Measurements from ENCODE around the gene ALK.

DNA sequence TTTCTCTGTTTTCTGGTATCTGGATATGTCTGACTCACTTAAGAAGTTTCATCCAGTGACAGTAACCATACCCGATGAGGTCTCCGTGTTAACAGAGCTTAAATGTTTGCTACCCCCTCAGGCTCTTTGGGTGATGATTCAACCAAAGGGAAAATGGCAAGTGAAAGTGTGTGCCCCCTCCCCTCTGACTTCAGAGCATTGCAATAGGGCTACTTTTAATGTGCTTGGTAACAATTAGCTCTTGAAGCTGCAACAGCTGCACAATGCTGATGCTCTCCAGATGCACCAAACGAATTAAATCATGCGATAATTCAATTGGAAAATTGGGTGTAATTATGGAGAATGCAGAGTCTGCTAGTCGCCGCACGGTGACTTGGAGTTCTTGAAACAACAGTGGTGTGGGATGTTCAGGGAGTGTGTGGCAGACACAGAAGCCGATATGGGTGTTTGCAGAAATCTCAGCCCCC, 270.7 kb downstream of the ALK start:
- TF ChIP-seq, protein P1, sequence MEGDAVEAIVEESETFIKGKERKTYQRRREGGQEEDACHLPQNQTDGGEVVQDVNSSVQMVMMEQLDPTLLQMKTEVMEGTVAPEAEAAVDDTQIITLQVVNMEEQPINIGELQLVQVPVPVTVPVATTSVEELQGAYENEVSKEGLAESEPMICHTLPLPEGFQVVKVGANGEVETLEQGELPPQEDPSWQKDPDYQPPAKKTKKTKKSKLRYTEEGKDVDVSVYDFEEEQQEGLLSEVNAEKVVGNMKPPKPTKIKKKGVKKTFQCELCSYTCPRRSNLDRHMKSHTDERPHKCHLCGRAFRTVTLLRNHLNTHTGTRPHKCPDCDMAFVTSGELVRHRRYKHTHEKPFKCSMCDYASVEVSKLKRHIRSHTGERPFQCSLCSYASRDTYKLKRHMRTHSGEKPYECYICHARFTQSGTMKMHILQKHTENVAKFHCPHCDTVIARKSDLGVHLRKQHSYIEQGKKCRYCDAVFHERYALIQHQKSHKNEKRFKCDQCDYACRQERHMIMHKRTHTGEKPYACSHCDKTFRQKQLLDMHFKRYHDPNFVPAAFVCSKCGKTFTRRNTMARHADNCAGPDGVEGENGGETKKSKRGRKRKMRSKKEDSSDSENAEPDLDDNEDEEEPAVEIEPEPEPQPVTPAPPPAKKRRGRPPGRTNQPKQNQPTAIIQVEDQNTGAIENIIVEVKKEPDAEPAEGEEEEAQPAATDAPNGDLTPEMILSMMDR (conservative IDR thresholded peaks at IDR 0.05; ENCODE audit: low read depth, low read length), result no peak
- no peak for TF ChIP-seq EZH2 (IDR thresholded peaks at IDR 0.05; ENCODE audit: borderline replicate concordance, low read depth, low read length, poor library complexity, severe bottlenecking)

All from A673 (cell line).